Amygdala (tissue), 56 donors: ENCODE data around the gene SLC2A9.
"Not testable (repeated sequence)": the region's sequence is repeated elsewhere in the genome, so short reads cannot be mapped to it uniquely, and the experiment has no call there.

ENCODE experiments used
- DNase-seq, 56 donors: peaks; one replicate each; lab custom pipeline; 2025; lab: John Stamatoyannopoulos, UW

Gene SLC2A9

DNA sequence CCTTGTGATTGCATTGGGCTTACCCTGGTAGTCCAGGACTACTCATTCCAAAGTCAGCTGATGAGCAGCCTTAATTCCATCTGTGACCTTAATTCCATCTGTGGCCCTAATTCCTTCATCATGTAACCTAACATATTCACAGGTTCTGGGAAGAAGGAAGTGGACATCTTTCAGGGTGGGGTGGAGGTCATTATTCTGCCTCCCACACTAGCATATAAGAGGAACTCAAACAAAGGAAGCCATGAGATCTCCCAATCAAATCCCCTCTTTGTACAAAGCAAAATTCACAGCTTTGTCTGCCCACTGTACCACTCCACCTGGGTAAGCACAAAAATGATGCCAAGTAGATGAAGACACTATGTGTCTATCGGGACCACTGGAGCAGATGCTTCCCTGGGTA is 87.3 kb downstream of the SLC2A9 start:
- no peak for DNase-seq

DNA sequence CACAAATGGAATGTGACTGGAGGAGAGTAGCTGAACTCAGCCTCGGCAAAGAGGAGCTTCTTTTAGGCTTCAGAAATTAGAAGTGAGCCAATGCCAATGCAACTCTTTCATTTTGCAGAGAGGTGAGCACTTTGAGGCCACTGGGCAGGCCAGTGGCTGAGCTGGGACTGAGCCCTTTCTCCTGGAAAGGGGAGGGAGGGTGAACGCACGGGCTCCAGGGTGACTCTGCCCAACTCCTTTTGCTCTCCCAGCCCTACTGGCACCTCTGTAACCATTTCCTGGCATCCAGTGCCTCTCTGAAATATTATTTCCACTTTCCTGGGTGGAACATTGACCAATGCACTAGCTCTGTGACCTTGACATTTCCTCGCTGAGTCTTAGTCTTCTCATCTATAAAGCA is 88.1 kb downstream of the SLC2A9 start:
- DNase-seq: no peak

DNA sequence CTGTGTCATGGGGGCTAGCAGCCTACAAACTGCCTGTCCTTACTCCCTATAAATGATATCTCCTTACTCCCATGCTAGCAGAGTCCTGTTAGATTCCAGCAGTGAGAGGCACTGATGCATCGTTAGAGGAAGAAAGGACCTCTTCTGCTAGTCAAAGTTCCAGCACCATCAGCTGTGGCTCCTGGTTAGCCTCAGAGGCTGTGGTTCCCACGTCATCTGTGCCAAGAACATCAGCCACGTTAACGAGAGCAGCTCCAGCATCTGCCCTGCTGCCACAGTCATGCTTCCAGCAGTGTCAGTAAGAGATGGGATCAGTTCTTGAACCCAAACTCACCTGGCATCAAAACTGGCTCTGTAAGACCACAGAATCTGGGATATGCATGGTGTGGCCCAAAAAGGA is 88.5 kb downstream of the SLC2A9 start:
- no peak for DNase-seq

DNA sequence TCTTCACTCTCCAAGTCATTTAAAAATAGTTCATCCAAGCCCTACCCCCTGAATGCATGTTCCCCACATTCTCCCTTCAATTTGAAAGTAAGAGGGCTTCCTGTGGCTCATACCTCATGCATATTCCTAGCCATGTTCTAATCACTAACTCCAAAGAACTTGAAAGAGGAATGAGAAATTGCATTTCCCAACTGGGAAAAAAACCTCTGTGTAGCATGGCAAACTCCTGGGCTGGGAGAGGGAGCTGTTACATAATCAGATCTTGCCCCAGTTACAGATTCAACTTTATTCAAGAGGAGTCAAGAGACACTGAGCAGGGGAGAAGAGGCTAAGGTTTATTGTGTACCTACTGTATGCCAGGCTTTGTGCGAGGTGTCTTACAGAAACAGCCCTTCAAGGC is 90.2 kb downstream of the SLC2A9 start:
- DNase-seq: no peak

DNA sequence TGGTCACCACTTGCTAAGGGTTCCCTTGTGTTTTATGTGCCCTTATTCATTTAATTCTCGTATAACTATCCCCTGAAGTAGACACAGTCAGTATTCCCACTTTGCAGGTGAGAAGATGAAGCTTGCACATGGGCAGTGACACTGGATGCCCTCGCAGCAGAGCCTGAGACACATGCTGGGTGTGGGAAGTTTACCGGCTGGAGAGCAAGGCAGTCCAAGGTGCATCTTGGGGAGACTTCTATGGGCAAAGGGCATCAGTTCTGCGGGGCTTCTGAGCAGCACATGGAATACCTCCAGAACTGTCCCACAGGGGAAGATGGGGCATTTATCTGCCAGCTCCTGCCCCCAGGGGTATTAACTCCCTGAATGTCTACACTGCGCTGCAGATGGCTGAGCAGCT is 92.2 kb downstream of the SLC2A9 start:
- no peak for DNase-seq

DNA sequence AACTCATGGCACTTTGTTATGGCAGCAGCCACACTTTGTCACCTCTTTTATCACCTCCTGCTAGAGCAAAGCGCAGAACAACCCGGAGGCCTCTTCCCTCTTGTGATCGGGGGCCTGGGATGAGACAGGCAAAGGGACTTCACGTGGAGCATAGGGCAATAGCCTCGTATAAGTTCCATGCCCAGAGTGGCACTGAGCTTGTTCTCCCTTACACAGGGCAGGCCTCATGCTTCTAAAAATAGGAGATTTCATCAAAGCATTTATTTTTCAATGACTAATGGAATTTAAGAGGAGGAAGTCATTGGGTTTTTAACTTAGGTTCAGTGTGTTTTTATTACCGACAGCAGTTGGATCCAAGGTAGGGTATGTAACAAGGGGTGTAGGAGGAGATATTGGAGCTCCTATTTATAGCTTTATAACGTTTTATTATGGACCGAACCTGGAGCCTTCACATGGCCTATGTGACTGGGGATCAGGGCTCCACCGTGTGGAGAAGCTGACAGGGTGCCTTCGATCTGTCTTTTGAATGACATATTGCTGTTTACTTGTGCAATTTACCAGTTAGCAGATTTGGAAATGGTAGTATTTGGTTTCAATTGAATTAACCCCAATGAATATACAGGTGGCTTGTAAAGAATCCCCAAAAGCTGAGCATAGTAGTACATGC is 93.8 kb downstream of the SLC2A9 start:
- no peak for DNase-seq

DNA sequence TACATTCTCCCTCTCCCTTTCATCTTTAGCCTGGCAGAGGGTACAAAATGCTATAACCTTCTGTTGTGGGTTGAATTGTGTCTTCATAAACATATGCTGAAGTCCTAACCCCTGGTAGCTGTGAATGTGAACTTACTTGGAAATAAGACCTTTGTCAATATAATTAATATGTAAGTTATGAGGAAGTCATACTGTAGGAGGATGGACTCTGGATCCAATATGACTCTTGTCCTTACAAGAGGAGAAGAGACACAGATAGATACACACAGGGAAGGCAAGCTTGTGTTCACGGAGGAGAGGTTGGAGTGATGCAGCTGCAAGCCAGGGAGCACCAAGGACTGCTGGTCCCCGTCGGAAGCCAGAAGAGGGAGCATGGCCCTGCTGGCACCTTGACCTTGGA is 94.7 kb downstream of the SLC2A9 start:
- no peak for DNase-seq

DNA sequence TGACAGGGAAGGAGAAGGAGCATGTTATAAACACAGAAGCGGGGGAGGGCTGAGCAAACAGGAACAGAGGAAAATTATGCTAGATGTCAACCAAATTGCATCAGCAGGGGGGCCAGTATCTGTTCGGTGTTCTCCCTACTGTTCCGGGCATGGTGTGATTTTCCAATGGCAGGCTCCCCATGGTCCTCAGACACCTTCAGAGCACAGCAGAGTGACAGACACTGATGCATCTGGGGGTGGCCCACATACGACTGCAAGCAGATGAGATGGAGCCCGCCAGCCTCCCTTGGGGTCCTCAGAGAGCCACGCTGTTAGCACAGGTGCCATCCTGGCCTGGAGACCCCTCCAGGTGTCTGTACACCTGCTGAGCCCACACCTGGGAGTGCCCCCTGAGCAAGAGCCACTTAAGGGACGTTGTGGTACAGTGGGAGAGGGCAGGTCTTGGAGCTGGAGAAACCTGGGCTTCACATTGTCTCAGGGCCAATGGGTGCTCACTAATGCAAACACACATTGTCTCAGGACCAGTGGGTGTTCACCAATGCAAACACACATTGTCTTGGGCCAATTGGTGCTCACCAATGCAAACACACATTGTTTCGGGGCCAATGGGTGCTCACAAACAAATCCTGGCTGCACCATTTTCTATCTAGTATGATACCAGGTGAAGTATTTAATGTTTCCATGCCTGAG is 95.4 kb downstream of the SLC2A9 start:
- no peak for DNase-seq

DNA sequence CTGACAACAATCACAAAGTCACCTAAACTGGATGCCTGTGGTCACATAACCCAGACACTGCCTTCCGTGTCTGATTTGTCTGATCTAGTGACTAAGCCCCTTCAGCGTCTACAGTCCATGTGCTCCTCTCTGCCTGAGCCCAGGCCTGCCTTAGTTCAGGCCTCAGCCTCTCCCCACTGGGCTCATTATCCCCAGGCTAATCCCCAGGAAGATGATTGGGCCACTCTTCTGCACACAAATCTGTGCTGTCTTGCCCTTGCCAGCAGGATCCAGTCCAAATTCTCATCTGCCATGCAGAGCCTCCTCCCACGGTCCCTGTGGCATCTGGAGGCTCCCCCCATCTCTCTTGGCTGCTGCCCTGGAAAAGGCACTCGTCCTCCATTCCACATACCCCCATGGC is 96.5 kb downstream of the SLC2A9 start:
- no peak for DNase-seq

DNA sequence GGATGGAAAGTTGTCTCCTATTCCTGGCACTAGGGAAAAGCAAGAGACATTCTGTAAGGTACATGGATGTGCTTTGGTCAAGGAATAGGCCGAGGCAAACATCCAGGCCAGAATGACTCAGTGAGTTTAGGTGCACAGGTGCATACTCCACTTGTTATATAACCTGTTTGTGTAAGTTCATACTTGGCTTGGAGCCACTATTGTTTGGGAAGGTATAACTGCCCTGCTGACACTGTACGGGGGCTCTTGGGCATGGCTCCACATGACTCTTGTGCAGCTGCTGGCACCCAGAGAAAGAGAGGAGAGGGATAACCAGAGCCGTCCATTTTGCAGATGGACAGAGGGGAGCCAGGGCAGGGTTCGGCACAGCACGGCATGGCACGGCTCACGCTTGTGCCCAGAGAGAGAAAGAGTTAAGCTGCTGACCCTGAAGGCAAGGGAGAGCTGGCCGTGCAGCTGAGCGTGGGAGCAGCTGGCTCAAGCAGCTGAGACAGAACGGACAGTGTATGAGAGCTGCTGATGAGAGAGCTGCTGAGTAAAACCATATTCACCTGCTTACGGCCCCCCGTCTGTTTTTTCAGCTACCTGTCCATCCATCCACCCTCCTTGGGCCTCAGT is 98.0 kb downstream of the SLC2A9 start:
- no peak for DNase-seq

DNA sequence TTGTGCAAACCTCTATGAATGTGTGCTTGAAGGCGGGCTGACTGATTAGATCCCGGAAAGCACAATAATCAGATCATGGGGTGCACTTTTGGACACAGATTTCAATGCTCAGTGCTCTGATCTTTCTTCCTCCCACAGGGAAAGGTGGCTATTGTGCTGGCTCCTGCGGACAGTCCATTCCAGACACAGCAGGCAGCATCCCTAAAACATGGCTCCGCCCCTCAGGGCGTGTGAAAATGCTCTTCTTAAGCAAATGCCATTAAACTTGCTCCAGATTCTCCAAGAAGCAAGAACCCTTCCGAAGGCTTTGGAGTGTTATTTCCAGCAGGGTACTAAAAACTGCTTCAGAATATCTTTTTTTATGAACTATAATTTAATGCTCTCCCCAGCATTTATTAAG is 100.0 kb downstream of the SLC2A9 start:
- no peak for DNase-seq

DNA sequence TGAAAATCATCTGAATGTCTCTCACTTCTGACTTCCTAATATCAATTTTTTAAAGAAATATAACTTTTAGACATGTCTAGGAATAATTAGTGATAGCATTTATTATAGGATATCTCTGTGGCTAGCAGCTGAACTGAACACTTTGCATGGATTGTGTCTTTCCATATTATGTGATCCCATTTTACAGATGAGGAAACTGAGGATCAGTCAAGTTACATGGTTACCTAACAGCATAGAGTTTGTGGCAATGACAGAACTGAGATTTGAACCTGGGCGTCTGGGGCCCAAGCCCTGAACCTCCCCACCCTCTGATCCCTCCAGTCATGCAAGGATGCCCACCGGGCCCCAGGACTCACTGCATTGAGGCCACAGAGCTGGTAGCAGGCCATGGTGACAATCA is 101.3 kb downstream of the SLC2A9 start:
- no peak for DNase-seq

DNA sequence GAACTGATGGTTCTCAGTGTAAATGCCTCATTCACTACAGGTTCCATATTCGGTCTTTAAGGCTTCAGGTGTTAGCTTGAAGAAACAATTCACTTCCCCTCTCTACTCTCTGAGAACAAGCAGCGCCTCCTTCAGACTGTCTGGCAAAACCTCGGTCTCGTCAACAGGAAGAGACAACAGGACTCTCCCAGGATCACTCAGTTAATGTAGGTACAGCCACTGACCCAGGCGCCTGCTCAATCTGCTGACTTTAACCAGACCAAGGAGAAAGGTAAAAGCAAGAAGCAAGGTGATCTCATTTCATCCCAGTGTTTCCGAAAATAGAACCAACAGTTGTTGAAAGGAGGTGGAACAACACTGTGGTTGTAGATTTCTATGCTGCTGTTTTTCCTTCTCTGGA is 102.2 kb downstream of the SLC2A9 start:
- no peak for DNase-seq

DNA sequence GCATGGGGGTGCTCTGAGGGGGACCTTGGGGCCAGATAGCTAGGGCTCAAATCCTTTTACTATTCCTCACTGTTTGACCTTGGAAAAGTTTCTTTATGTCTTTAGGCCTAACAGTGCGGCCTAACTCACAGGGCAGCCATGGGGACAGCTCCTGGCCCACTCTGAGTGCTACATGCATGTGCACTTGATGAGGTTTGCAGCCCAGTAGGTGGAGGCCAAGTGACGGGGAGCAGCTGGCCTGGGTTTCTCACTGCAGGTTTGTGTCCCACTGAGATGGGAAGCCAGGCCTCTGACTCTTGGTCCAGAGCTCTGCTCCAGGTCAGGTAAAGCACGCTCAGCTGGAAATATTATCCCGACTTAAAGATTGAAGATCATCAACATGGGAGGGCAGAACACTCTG is 102.8 kb downstream of the SLC2A9 start:
- no peak for DNase-seq

DNA sequence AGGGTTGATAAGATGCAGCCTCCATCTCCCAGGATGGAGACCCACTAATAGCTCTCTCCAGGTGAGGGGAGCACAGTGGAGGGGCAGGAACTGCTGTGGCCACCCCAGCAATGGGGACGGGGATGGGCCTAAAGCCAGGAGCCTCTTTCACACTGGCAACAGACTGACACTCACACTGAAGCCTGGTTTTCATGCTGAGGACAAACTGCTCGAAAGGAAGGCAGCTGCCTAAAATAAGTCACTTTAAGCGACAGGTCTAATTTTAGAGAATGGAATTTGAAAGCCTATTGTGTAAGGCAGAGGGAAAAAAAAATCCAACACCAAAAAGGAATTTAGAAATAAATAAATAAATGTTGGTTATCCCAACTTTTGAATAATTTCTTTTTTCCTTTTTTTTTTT is 104.4 kb downstream of the SLC2A9 start:
- no peak for DNase-seq

DNA sequence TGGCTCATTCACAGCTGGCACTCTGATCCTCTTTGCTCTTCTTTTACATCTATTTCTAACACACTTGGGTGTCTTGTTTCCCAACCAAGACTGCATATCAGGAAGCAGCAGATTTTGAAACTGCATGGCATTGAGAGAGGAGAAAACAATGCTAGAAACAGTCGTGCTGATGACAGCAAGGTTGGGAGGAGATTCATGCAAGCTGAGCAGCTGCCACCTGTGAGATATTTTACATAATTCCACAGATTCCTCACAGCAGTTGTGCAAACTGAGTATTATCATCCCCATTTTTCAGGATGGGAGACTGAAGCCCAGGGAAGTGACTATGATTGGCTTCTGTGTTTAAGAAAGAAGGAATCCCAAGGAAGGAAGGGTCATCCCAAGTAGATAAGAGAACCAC is 105.0 kb downstream of the SLC2A9 start:
- DNase-seq: no peak

DNA sequence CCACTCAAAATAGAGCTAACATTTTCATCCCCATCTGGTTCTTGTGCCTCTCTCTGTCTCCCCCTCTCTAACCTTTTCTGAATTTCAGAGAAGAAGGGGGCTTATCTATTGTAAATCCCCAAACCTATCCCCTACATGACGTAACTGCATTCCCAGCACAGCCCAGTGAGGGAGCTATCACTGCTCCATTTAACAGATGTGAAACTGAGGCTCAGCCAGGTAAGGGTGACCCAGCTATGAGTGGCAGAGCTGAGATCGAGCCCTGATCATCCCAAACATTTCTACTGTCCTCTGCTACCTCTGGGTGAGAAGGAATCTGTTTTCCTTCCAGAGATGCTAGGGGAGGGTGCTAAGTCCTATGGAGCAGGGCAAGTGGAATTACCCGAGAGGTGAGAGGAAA is 107.5 kb downstream of the SLC2A9 start:
- no peak for DNase-seq

DNA sequence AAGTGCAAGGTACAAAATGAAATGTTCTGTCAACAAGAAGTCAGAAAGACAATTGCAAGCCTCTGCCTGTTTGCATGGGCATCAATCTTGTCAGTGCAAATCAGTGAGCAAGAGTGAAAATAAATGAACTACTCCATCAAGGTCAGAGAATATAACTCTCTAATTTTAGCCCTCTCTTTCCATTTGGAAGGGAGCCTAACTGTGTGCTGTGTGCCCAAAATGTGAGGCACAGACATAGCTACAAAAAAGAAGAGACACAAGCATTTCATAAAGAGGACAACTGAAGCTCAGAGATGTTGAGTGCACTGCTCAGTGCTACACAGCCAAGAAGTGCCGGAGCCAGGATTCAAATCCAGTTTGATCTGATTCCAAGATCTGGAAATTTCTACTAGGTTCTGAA is 114.3 kb downstream of the SLC2A9 start:
- DNase-seq: no peak

DNA sequence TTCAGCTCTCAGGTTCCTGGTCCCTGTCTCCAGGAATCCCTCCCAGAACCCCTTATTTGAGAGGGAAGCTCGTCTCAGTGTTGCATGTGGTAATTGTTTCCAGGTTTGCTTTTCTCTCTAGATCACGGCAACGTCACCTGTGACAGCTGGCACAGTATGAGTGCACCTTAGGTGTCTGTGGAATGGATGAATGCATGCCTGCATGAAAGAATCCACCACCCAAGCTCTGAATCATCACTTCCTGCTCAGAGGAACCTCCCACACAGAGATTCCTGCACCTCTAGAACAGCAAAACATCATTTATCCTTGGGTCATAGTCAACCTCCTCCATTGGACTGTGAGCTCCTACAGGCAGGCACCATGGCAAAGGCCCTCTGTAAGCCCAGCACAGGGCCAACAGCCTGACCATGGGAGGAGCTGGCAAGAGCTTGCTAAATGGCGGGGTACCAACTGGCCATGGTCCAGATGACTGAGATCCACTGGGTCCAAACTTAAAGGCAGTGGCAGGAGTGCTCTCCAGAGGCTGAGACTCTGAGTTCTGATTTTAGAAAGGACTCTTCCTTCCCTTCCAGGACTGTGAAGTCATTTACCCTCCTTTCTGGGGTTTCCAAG is 116.2 kb downstream of the SLC2A9 start:
- peak in 8 of 56 donors; percentile 2 to 35 (median 16) for DNase-seq

DNA sequence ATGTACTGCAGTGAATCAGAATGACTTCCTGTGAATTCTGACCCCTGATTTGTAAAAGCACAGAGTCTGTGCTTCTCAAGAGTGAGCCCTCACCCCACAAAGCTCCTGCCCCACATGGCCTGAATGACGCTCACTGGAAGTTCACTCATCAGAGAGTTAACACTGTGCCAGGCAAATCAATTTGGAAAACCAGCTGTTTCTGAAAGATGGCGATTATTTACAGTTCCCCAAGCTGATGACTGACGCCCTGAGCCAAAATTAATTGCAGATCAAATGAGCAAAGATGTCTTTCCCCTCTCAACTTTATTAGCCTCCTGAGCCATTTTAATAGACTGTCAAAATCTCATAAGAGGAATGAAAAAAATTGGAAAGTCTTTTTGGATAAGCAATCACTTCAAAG is 118.0 kb downstream of the SLC2A9 start:
- no peak for DNase-seq

DNA sequence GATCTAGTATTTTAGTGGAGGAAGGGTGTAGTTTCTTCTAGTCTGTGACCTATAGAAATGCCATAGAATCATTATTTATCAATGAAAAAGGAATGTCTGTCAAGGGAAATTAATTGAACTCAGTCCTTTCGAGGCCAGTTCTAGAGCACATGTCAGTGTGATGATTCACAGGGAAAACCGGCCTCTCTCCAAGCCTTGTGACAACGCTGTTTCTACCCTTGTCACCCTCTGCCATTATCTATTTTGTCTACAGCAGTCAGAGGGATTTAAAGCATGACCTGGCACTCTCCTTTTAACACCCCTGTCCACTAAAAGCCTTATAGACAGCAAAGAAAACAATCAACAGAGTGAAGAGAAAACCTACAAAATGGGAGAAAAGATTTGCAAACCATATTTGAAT is 120.0 kb downstream of the SLC2A9 start:
- DNase-seq: no peak

DNA sequence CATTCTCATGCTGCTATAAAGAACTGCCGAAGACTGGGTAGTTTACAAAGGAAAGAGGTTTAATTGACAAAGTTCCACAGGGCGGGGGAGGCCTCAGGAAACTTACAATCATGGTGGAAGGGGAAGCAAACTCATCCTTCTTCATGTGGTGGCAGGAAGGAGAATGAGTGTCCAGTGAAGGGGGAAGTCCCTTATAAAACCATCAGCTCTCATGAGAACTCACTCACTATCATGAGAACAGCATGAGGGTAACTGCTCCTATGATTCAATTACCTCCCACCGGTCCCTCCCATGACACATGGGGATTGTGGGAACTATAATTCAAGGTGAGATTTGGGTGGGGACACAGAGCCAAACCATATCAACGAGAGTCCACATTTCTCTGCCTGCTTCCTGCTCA is 120.7 kb downstream of the SLC2A9 start:
- DNase-seq: not testable (repeated sequence)
